GM21390 (cell line): ENCODE data around the gene LRP10.
A peak's percentile ranks its signal among the peaks of the same experiment; 100 is the strongest.
"Not testable (repeated sequence)": the region's sequence is repeated elsewhere in the genome, so short reads cannot be mapped to it uniquely, and the experiment has no call there.

Experiments
- ATAC-seq: cut with Tn5 transposase; IDR thresholded peaks from one replicate; pipeline ENCODE4 v1.9.1; 2021; ENCODE audit not compliant: unreplicated experiment

LRP10 gene, protein sequence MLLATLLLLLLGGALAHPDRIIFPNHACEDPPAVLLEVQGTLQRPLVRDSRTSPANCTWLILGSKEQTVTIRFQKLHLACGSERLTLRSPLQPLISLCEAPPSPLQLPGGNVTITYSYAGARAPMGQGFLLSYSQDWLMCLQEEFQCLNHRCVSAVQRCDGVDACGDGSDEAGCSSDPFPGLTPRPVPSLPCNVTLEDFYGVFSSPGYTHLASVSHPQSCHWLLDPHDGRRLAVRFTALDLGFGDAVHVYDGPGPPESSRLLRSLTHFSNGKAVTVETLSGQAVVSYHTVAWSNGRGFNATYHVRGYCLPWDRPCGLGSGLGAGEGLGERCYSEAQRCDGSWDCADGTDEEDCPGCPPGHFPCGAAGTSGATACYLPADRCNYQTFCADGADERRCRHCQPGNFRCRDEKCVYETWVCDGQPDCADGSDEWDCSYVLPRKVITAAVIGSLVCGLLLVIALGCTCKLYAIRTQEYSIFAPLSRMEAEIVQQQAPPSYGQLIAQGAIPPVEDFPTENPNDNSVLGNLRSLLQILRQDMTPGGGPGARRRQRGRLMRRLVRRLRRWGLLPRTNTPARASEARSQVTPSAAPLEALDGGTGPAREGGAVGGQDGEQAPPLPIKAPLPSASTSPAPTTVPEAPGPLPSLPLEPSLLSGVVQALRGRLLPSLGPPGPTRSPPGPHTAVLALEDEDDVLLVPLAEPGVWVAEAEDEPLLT

DNA sequence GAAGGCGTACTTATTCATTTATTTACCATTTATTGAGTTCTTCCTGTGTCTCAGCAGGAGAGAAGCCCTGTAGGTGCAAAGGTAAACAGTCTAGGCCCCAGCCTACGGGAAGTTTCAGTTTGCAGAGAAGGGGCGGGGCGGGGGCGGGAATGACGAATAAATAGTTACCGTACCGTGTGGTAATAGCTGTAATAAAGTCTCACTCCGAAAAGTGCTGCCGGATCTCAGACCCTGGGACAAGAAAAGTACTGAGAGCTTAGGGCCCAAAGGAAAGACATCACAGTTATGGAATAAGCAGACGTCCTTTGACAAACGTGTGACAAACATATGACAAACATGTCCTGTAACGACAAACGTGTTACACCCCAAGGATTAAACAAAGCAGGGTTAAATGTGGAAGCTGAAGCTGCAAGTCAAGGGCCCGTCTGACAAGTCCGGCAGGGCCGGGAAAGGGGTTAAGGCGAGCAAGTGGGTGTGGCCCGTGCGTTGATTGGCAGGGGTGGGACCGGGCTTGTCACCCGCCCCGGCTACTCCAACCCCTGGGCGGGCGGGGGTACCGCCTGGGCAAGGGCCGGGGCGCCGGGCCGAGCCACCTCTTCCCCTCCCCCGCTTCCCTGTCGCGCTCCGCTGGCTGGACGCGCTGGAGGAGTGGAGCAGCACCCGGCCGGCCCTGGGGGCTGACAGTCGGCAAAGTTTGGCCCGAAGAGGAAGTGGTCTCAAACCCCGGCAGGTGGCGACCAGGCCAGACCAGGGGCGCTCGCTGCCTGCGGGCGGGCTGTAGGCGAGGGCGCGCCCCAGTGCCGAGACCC is at the start of gene LRP10:
TSS of gene LRP10 (plus strand) at position 517 of the 809 bp plus-strand sequence. CDS start 564 bp downstream, outside the sequence.
- peak; percentile 66 for ATAC-seq

DNA sequence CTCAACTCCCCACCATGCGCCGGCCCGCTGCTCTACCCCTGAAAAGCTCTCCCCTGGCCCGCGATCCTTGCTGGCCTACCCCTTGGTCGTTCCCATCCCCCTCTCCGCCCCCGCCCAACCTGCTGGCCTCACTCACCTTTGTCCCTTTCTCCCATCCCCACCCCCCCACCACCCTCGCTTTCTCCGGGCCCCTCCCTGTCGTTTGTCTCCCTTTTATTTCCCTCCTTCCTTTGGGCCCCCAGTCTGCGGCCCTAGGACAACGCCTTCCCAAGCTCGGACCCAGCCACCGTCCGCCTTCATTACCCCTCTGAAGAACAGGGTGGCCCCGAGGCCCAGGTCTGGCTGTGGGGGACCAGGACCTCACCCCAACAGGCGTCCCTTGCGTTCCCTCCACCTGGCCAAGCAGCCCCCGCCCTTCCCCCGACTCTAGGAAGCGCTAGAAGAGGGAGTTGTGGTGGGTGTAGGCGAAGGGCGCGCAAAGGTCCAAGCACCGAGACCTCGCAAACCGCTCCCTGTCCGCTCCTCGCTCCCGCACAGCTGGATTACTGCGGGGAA is 49.4 kb upstream of the LRP10 start:
- ATAC-seq, result no peak

DNA sequence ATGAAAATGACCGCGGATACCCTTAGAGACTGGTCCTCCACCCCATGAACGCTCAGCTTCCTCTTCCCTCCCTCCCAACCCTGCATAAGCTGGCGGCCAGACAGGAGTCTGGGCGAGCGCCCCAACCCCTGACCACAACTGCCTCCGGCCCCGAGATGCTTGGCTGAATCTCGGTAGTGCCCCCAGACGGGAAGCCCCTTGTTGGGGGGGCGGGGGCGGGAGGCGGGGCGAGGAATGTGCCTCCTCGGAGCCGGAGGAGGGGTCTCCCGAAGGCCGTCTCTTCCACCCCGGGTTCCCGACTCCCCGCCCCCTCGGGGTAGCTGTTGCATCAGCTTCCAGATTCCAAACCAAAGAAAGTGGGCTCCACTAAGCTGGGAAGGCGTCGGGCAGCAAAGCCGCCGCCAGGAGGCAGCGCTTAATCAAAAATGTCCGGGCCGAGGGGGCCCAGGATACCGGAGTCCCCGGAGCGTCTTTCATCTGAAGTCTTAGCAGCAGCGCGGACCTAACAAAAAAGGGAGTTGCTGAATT is 48.9 kb upstream of the LRP10 start:
- ATAC-seq, result no peak

DNA sequence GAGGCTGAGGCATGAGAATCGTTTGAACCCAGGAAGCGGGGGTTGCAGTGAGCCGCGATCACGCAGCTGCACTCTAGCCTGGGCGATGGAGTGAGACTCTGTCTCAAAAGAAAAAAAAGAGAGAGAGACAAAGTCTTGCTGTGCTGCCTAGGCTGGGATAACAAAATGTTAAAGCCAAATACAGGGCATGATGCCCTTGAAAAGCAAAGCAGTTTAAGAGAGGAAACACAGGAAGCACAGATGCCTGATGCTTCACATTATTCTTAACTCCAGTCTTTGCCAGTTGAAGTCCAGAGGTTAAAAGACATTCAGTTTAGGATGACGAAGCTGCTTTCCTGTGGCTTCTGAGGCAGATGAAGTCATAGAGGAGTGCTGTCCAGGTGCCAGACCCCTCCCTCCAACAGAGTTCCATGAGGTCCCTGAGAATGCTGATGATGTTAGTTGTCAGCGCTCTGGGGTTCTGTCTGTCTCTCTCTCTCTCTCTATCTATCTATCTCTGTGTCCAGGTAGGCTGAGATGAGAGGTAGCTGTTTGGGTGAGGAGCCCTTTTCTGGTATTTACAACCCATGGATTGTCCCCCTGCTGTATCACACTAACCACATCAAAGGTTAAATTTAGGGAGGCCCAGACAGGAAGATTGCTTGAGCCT is 46.7 kb upstream of the LRP10 start:
- ATAC-seq, result no peak

DNA sequence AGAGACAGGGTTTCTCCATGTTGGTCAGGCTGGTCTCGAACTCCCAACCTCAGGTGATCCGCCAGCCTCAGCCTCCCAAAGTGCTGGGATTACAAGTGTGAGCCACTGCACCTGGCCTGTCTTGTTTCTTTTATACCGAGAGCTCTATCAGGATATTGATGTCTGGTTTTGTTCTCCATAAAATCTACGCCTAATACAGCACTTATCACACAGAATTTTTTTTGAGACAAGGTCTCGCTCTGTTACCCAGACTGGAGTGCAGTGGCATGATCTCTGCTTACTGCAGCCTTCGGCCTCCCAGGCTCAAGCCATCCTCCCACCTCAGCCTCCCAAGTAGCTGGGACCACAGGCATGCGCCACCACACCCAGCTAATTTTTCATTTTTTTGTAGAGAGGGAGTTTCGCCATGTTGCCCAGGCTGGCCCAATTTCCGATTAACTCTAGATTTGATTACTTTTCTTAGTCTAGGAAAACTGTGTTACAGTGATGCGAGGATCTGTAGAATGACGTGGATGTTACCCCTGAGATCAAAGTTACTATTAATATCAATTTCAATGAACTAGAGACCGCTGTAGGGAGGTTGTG is 42.4 kb upstream of the LRP10 start:
- not testable (repeated sequence) for ATAC-seq

DNA sequence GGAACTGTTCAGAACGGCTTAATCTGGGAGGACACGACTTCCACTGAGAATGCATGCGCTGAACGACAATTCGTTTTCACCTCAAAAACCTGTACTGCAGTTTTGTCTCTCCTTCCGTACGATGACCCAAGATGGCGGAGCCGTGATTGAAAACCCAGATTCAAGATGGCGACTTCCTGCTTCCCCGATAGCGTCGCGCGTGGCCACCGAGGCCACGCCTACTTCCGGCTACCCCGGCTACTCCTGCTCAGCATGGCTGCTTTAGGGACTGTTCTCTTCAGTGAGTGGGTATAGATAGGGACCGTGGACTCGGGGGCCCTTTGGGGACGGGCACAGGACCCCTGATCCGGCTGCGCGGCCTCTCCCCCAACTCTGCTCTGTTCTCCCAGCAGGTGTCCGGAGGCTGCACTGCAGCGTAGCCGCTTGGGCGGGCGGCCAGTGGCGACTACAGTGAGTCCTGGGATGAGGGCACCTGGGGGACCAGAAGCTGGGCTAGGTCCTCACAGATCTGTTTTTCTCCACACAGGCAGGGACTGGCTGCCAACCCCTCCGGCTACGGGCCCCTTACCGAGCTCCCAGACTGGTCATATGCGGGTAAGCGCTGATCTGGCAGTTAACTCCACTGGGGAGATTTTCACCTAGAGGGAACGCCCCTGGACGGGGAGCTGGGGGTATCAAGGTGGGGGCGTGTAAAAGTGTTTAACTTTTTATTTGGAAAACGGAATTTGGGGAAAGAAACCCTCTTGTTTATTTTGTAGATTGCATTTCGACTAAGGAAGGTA is 41.7 kb upstream of the LRP10 start, which contains the start of gene MRPL52:
TSS of gene MRPL52 (plus strand) at position 227 of the 782 bp plus-strand sequence. CDS start at position 253, 26 bp downstream.
- peak; percentile 83 for ATAC-seq

DNA sequence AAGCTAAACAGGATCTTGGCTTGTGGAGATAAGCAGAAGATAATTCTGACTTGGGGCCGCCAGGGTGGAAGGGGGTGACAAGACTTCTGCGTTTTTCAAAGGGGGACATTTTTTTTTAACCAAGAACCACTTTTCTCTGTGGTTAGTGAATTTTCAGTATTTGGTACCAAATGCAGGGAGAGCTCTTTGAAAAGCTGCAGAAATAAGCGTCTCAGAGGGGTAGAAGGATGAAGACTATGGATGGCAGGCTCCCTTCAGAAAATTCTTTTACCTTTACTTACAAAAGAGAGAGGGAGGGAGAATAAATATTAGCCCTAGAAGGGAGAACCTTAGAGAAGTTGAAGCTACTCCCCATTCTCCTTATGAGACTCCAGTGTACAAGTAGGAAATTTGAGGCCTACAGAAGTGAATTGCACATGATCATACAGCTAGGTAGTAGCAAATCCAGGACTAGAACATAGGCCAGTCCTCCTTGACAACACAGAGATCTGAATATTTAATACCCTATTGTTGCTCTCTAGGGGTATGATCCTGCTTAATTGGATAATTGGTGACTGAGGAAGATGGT is 41.0 kb upstream of the LRP10 start:
- ATAC-seq, result no peak

DNA sequence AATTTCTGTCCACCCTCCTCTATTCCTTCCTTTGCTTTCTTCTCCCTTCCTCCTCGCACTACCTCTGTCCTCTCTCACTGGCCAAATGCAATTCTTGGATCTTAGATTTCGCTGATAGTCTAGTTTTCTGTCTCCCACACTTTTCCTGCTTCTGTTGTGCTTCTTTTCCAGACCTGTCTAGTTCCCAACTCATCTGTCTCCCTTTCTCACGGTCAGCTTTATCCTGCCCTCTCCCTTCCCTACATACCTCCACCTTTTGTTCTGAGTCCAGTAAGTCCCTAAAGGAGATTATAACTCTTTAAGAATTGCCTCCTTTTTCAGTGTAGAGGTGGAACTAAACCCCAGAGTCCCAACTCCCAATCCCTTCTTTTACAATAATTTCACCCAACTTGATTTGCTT is 36.0 kb upstream of the LRP10 start:
- ATAC-seq, result no peak

DNA sequence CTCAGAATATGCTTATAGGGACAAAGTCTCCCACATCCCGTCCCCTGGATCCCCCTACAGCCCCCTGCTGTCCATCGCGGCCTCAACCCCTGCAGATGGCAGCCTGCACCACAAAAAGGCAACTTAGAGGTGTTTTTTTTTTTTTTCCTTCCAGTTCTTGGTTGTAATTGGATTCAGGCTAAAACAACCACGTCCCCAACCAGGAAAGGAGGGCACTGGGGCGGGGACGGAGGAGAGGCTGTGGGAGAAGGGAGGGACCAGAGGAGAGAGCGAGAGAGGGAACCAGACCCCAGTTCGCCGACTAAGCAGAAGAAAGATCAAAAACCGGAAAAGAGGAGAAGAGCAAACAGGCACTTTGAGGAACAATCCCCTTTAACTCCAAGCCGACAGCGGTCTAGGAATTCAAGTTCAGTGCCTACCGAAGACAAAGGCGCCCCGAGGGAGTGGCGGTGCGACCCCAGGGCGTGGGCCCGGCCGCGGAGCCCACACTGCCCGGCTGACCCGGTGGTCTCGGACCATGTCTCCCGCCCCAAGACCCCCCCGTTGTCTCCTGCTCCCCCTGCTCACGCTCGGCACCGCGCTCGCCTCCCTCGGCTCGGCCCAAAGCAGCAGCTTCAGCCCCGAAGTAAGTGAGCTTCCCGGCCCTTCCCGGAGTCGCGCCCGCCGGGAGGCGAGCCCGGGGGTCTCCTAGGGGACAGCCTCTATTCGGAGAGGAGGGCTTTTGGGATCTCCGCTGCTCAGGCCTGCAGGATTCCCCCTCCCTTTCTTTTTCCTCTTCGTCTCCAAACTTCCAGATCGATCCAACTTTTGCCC is 35.0 kb upstream of the LRP10 start, which contains the start of gene MMP14:
TSS of gene MMP14 (plus strand) at position 285 of the 813 bp plus-strand sequence. CDS start at position 518, 233 bp downstream.
- ATAC-seq, result no peak

DNA sequence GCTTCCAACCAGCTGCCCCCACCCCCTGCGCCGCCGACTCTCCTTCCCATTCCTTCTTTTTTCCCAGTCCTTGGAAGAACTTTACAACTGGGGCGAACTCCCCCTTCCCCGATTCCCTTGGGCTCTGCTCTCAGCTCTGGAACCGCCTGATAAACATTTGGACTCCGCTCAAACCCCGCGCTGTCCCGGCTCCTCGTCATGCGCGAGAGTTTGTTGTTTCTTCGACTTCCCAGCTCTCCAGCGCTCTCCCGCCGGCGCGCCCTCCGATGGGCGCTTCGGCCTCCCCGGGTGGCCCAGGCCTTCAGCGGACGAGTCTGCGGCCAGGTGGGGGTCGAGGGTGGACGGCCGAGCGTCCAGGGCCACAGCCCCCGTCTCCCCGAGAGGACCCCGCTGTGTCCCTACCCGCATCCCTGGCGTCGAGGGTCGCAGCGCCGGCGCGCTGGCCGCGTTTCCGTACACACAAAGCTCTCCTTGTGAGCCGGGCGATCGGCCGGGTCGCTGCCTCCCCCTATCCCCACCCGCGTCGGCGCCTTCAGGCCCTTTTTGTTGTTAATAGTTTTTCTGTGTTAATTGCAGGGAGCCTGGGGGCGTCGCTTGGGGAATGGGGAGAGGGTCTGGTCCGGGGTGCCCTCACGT is 34.3 kb upstream of the LRP10 start:
- no peak for ATAC-seq

DNA sequence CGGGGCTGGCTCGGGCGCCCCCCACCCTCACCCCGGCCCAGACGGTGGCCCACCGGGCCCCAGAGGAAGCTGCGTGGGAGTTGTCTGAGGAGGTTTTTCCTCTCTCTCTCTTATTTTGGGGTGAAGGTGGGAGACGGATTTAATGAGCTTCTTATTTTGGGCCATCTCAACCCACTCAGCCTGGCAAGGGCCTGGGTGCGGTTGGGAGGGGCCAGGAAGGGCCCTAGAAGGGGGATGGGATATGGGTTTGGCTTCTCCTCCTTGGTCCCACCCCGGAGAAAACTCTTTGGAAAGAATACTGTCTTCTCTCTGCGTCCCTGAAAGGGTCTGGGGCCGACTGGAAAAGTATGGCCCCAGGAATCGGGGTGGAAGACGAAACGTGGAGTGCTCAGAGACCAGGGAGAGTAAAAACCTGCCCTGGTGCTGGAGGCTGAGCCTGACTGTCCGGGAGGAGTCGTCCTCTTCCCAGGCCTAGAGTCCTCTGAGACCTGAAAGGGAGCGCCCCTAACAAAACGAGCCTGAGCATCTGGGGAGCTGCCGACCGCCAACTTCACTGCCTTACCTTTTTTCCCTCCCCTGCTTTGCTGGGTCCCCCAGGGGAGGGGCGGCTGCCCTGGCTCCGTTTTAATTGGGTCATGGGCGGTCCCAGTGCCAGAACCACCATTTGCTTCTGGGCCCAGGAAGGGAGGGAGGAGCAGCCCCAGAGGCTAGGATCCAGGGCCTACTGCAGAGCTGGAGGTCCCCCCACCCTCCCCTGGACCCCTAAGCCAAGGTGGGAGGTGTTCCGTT is 33.6 kb upstream of the LRP10 start:
- no peak for ATAC-seq

DNA sequence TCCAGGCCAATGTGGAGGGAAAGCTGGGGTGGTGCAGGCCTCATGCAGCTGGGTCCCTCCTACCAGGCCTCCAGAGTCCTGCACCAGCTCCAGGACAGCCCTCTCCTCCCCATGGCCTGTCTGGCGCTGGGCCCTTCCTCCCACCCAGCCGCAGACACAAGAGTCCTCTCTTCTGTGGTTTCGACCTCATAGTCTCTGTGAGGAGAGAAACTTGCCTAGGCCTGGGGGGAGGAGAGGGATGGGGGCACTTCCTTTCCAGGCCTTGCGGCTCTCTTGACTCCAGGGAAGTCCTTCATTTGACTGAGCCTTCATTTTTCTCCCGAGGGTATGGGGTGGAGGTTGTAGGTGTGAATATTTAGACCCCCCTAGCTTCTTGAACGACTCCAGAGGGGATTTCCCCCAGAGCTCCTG is 32.9 kb upstream of the LRP10 start:
- no peak for ATAC-seq

DNA sequence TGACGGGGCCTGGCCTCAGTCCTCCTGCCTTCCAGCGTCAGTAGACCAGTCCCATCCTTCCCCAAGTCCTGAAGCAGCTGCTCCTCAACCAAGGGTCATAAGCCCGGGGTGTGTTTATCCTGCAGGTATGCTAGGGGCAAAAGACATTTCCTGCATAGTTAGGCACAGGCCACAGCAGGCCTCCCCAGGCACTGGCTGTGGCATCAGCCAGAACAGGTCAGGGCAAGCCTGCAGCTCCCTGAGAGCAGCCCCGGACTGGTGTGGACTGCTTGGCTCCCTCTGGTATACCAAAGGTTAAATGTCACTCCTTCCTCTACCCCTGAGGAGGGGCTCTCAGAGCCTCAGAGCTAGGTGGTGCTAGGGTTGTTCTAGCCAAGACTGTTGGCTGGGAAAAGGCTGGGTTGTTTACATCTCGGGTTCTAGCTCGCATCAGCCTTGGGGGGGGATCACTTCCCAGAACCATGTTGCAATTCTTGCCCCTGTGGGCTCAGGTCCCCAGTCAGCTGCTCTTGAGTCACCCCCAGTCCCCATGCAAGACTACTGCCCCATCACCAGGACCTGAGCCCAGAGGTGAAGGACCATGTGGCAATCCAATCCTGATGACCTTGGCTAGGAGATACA is 32.3 kb upstream of the LRP10 start:
- ATAC-seq, result no peak

DNA sequence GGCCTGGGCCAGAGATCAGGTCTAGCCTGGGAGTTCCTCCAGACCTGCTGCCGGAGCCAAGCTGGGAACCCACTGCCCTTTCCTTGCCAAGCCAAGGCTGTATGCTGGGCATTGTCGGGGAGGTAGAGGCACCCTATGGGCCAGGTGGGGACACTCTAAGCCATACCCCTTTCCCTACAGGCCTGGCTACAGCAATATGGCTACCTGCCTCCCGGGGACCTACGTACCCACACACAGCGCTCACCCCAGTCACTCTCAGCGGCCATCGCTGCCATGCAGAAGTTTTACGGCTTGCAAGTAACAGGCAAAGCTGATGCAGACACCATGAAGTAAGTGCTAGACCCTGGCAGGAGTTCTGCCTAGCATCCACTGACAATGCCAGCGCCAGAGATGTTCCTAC is 30.2 kb upstream of the LRP10 start:
- ATAC-seq, result no peak

DNA sequence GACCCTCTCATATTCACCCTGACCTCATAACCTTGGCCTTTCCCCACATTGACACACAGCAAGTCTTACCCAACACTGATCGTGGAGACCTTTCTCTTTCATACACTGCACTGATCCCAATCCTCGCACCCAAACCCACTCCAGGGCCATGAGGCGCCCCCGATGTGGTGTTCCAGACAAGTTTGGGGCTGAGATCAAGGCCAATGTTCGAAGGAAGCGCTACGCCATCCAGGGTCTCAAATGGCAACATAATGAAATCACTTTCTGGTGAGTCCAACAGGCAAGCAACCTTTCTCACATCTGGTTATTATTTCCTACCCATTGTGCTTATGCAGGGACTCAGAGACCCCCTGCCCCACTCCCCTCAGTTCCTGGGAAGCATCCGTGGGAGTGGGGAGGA is 29.8 kb upstream of the LRP10 start:
- no peak for ATAC-seq
